HG03558 (cell line): Measurements from ENCODE around the gene ADGRD1.
"Not testable (repeated sequence)": the region's sequence is repeated elsewhere in the genome, so short reads cannot be mapped to it uniquely, and the experiment has no call there.

Source experiments
- ATAC-seq: cut with Tn5 transposase; IDR thresholded peaks from one replicate; pipeline ENCODE4 v1.9.1; 2021; ENCODE audit warnings: moderate number of reproducible peaks; ENCODE audit not compliant: unreplicated experiment; ENCODE audit errors: extremely low read depth

ADGRD1 gene

GRCh38 chr12:131065801-131066200 is 112.1 kb downstream of the ADGRD1 start:
- ATAC-seq = no peak

GRCh38 chr12:131066207-131066885 is 112.6 kb downstream of the ADGRD1 start:
- no peak for ATAC-seq

- no peak for ATAC-seq
Measured at GRCh38 chr12:131066886-131067490, 113.3 kb downstream of the ADGRD1 start.

GRCh38 chr12:131067981-131068851 is 114.5 kb downstream of the ADGRD1 start:
- no peak for ATAC-seq

GRCh38 chr12:131068926-131069720 is 115.4 kb downstream of the ADGRD1 start:
- not testable (repeated sequence) for ATAC-seq

GRCh38 chr12:131070136-131070535 is 116.4 kb downstream of the ADGRD1 start:
- not testable (repeated sequence) for ATAC-seq

GRCh38 chr12:131070668-131071067 is 117.0 kb downstream of the ADGRD1 start:
- ATAC-seq = not testable (repeated sequence)

- not testable (repeated sequence) for ATAC-seq
Measured at GRCh38 chr12:131071234-131071820, 117.6 kb downstream of the ADGRD1 start.

GRCh38 chr12:131071950-131072349 is 118.2 kb downstream of the ADGRD1 start:
- not testable (repeated sequence) for ATAC-seq

GRCh38 chr12:131072451-131073230 is 118.9 kb downstream of the ADGRD1 start:
- no peak for ATAC-seq

GRCh38 chr12:131074221-131075083 is 120.7 kb downstream of the ADGRD1 start:
- ATAC-seq = no peak

- ATAC-seq = no peak
Measured at GRCh38 chr12:131075194-131075593, 121.5 kb downstream of the ADGRD1 start.

- ATAC-seq = no peak
Measured at GRCh38 chr12:131075611-131076010, 121.9 kb downstream of the ADGRD1 start.

GRCh38 chr12:131076296-131076695 is 122.6 kb downstream of the ADGRD1 start:
- no peak for ATAC-seq

- ATAC-seq = no peak
Measured at GRCh38 chr12:131076791-131077747, 123.4 kb downstream of the ADGRD1 start.

GRCh38 chr12:131077931-131078391 is 124.3 kb downstream of the ADGRD1 start:
- no peak for ATAC-seq
